IPS-11a (cell line): ENCODE measurements around the gene RPUSD2.
"Not testable (repeated sequence)": the region's sequence is repeated elsewhere in the genome, so short reads cannot be mapped to it uniquely, and the experiment has no call there.

ENCODE experiments used
- H3K4me3 ChIP-seq: one replicate; pipeline ENCODE4 v1.5.1; 2013; ENCODE audit warnings: low read depth, low read length, control low read depth

The RPUSD2 gene

DNA sequence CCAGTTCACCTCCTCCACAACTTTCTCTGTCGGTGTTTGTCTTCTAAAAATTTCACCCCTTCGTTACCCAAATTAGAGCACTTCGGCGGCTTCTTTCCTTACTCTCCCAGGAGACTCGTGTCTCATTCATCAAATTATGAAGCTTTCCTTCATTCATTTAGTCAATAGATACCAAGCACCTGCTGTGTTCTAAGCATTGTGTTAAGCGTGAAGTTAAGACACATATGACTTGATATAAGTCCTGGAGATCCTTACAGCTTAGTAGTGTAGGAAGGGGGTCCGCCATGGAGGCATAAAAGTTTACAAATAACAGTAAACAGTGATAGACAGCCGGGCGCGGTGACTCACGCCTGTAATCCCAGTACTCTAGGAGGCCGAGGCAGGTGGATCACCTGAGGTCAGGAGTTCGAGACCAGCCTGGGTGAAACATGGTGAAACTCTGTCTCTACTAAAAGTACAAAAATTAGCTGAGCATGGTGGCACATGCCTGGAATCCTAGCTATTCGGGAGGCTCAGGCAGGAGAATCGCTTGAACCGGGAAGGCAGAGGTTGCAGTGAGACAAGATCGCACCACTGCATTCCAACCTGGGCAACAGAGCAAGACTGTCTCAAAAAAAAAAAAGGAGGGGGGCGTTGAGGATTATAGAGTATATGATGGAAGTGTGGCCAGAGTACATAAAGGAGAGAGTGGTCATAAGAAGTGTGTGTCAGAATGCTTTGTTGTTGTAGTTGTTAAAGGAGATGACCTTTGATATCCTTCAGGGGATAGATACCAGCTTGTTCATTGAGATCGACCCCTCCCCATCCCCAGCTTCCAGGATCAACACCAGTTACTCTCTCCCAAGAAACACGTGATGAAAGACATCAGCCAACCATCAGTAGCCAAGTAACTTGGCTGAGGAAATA, 3.5 kb upstream of the RPUSD2 start:
- H3K4me3 ChIP-seq = no peak overlapping the region

DNA sequence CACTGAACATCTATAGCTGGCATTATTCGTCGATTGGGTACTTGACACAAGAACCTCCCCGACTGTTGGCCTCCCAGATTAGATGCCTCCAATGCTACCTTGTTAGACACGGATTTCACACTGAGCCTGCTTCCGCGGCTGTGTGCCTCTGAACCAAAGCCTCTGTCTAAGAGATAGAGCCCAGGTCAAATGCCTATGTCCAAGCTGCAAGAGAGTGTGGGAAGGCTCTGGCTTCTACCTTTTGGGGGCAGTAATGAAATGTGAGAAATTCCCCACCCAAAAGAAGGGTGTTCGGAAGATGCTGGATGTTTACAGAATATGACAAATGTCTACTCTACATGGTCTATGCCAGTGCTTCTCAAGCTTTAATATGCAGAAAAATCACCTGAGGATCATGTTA, 2.0 kb upstream of the RPUSD2 start:
- H3K4me3 ChIP-seq = no peak overlapping the region

DNA sequence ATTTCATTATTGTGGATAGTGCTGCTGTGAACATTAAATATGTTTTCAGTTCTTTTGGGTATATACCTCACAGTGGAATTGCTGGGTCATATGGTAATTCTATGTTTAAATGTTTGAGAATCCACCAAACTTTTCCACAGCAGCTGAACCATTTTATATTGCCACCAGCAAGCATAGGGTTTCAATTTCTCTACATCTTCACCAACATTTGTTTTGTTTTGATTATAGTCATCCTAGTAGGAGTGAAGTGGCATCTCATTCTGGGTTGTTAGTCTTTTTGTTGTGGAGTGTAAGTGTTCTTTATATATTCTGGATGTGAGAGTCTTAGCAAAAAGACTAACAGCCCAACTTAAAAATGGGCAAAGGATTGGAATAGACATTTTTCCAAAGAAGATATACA, 6.0 kb downstream of the RPUSD2 start:
- H3K4me3 ChIP-seq = no peak overlapping the region

DNA sequence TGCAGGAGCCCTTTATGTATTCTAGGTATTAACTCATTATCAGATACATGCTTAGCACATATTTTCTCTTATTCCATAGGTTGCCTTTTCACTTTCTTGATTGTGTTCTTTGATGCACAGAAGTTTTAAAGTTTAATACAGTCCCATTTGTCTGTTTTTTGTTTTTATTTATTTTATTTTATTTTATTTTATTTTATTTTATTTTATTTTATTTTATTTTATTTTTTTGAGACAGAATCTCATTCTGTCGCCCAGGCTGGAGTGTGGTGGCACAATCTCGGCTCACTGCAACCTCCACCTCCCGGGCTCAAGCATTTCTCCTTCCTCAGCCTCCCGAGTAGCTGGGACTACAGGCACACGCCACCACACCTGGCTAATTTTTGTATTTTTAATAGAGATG, 7.8 kb downstream of the RPUSD2 start:
- H3K4me3 ChIP-seq = not testable (repeated sequence)

DNA sequence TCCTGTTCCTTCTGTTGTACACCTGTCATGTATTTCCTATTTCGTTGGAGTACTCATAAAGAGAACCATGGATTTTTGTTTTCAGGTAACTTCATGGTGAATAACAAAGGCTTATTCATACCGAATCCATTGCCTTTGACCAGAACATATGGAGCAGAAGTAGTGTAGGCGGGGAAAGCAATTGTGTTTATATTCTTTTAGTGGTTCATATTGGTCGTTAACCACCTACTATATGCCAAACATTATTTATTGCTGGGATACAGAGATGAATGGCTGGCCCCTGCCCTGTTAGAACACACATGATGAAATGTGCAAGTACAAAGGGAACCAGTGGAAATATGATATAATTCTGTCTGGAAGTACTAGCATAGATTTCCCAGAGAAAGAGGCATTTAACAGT, 9.8 kb downstream of the RPUSD2 start:
- H3K4me3 ChIP-seq = no peak overlapping the region

DNA sequence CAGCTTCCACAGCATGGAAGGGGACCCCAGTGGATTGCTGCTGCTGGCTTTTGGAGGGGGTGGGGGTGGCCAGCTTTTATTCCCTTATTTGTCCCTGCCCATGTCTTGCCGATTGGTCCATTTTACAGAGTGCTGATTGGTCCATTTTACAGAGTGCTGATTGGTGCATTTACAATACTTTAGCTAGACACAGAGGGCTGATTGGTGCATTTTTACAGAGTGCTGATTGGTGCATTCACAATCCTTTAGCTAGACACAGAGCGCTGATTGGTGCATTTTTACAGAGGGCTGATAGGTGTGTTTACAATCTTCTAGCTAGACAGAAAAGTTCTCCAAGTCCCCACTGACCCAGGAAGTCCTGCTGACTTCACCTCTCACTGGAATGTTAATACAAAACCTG, 12.7 kb downstream of the RPUSD2 start:
- H3K4me3 ChIP-seq = not testable (repeated sequence)

DNA sequence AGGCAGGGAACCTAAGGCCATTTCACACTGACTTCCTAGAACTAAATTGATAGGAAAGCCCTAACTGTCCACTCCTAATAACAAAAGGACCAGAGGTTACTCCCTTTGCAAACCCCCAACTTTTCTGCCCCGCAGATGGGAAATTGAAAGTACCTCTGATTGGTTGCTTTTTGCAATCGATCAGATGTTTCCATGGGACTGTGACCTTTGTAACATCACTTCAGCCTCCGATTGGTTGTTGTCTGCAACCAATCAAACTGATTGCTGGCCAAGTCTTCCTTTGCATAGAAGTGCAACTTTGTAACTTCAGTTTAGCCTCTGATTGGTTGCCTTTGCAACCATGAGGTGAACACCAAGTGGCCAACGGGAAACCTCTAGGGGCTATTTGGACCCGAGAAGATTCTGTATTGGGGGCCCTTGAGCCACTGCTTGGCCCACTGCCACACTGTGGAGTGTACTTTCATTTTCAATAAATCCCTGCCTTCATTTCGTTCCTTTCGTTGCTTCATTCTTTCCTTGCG, 13.7 kb downstream of the RPUSD2 start:
- no peak overlapping the region for H3K4me3 ChIP-seq

DNA sequence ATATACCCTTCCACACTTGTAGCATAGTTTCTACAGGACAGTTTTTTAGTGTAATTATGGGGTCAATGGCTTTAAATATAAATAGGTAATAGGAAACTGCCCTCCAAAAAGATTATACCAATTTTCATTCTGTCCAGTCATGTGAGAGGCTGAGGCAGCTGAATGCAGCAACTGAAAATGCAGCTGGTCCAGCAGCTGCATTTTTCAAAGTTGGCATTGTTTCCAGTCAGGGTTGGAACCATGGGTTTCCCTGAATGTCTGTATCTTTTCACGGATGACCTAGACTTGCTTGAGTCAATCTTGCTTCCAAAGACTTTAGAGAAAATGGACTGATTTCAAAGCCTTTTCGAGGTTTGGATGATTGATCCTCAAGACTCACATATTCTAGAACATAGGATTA, 15.1 kb downstream of the RPUSD2 start:
- H3K4me3 ChIP-seq = no peak overlapping the region

DNA sequence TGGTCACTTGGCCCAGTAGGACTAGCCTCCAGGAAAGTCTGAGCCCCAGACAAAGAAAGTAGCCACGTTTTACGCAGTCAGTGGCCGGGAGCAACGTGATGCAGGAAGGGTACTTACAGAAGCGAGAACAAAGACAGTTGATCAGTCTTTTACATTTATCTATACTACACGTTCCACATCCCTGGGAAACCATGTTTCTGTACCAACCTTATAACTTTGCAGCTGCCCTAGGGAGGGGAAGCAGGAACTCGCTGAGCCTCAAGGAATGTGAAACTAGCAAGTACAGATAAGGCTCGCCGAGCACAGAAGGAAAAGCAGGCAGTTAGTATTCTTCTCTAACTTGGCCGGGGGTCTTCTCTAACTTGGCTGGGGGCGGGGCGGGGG, 21.6 kb downstream of the RPUSD2 start:
- no peak overlapping the region for H3K4me3 ChIP-seq

DNA sequence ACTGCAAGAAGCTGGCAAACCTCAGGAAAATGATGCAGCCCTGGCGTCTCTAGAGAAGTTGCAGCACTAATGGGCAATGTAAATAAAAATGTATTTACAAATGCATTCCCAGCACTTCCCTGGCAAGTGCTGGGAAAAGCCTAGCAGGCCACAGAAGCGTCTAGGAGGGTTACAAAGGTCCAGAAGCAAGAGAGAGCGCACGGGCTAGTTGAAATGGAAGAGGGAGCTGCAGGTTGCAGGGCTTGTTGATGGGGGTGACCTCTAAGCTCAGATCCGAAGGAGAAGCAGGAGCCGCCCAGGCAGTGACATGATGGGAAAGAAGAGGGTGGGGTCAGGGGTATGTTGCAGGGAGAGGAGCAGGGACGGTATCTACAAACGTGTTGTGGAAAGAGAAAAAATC, 22.3 kb downstream of the RPUSD2 start:
- no peak overlapping the region for H3K4me3 ChIP-seq

DNA sequence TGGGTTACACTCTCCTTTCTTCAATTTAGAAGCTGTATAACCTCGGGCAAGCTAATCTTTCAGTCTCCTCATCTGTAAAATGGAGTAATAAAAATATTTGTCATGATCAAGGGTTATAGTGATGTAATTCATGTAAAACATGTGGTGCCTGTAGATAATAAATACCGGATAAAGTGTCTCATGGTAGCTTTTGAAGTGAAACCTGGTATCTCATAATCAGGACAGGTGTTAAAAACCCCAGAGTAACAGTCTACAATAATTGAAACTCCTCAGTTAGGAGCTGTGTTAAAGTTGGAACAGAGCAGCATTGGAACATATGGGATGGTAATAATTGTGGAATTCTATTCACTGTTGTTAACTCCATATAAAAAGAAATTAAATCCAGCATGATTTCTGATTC, 24.1 kb downstream of the RPUSD2 start:
- H3K4me3 ChIP-seq = no peak overlapping the region

DNA sequence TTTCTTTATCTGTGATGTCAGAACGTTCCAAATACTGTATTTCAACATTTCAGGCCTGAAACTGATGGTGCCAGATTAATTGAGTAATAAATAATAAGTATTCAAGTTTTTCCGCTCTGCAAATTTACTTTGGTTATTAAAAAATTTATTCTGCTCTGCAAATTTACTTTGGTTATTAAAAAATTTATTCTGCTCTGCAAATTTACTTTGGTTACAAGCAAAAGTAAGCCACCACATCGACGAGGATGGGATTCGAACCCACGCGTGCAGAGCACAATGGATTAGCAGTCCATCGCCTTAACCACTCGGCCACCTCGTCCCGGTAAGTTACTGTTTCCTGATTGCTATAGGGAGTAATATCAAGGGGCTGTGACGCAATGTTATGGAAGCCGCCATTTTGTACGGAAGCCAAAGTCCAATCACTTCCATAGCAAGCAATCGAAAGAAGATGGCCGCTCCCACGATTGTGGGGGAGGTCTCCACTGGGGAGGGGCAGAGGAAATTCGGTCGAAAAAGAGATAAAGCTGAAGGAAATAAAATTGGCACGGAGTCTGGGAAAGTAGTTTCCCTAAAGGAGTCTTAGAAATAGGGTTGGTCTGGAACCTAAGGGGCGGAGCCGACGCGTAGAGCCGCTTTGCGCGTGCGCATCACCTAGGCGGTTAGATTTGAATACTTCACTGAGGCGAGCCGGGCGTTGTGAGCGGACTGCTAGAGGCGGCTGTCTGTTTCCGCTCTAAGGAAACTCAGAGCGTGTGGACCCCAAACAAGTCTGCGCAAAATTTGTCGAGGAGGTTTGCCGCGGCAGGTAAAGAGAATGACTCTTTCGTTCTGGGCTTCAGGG, 24.7 kb downstream of the RPUSD2 start, which contains the start of gene KNL1:
Gene KNL1, plus strand, starts transcription at position 662 of the 841 bp plus-strand sequence. CDS start 8,683 bp downstream, outside the sequence.
- H3K4me3 ChIP-seq = peak within 1 kb of the TSS; percentile 92

DNA sequence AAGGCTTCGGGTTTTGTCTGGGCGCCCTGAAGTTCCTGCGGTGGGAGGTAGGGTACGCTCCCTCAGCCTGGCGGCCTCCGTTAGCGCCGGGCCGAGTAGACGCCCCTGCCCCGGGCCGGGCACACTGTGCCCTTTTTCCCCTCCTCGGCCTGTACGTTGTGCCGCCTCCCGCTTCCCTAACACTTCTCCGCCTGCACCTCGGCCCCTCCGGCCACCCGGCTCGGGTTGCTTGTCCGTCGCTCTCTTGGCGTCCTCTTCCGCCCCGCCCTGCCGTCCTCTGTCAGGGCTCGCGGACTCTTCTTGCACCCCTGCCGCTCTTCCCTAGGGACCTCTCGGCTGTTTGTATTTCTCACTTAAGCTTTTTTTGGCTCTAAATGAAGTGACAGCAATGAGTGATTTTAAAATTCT, 25.3 kb downstream of the RPUSD2 start:
- H3K4me3 ChIP-seq = peak overlapping the region; percentile 92

DNA sequence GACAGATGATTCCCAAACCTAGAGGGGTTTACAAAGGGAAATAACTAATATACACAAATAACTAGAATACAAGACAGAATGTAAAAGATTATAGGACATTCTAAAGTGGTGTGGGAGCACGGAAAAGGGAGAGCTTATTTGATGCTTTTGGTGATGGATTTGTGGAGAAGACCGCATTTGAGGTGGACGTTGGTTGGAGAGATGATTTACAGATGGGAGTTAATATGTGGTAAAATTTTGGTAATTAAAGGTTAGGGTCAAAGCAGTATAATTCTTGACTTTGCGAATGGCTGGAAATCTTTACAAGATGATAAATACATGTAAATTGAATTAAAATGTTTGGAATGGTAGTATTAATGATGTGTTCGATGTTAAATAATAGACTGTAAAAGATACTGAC, 26.1 kb downstream of the RPUSD2 start:
- peak overlapping the region; percentile 92 for H3K4me3 ChIP-seq

DNA sequence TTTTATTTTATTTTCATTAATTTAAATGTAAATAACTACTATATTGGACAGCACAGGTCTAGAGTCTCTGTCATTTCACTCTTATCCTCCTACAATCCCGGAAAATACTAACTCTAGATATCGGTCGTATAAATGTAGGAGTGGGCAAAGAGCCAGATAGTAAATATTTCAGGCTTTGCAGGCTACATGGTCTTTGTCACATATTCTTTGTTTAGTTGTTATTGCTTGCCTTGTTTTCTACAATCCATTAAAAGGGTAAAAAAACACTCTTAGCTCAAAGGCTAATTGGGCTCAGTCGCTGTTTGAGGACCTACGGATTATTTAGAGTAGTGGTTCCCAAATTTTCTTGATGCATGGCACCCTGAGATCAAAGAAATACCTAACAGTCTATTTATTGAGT, 26.7 kb downstream of the RPUSD2 start:
- no peak overlapping the region for H3K4me3 ChIP-seq

DNA sequence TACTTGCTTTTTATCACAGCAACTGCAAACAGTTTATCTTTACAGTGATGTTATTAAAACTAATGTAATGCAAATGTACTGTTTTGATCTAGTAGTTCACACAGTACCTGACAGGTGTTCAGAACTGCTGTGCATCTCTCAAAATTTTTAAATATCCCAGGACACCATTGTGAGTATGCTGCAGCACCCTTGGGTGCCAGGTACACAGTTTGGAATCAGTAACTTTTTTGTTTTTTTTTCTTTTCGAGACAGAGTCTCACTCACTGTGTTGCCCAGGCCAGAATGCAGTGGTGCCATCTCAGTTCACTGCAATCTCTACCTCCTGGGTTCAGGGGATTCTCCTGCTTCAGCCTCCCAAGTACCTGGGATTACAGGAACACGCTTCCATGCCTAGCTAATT, 27.9 kb downstream of the RPUSD2 start:
- no peak overlapping the region for H3K4me3 ChIP-seq

DNA sequence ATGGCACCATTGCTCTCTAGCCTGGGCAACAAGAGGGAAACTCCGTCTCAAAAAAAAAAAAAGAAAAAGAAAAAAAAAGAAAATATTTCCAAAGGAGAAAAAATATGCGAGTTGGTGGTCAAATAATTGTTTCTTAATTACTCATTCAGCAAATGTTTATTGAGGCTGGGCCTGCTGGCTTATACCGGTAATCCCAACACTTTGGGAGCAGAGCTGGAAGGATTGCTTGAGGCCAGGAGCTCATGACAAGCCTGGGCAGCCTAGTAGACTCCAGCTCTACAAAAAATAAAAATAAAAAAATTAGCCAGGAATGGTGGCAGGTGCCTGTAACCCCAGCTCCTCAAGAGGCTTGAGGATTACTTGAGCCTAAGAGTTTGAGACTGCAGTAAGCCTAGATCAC, 29.0 kb downstream of the RPUSD2 start:
- H3K4me3 ChIP-seq = no peak overlapping the region

DNA sequence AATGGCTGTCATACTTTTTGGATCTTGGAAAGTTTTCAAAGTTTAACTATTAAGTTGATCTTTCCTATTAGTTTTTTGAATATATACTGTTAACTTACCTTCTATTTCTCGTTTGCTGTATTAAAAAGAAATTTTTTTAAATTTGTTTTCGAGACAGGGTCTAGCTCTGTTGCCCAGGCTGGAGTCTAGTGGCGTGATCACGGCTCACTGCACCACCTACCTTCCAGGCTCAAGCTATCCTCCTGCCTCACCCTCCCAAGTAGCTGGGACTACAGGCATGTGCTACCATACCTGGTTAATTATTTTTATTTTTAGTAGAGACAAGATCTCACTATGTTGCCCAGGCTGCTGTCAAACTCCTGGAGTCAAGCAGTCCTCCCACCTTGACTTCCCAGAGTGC, 29.6 kb downstream of the RPUSD2 start:
- H3K4me3 ChIP-seq = no peak overlapping the region

DNA sequence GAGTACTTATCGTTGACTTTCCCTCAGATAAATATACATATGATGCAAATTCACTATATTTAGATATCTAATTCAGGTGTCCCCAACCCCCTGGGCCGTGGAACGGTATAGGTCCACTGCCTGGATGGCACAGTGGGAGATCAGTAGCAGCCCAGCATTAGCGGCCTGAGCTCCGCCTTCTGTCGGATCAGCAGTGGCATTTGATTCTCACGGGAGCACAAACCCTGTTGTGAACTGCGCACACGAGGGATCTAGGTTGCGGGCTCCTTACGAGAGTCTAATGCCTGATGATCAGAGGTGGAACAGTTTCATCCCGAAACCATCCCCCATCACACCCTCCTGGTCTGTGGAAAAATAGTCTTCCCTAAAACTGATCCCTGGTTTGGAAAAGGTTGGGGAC, 31.9 kb downstream of the RPUSD2 start:
- no peak overlapping the region for H3K4me3 ChIP-seq

DNA sequence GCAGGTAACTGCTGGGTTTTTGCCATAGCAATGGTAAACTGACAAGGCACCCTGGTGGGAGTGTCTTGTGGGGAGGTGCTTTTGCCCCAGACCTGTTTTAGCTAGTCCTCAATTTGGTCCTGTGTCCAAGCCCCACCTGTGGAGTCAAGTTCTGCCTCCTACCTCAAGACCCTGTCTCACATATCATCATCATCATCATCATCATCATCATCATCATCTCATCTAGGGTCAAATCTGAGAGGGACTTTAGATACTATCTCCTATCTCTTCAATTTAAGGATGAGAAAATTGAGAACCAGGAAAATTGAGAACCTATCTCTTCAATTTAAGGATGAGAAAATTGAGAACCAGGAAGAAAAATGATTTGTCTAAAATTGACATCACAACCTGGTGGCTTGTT, 34.8 kb downstream of the RPUSD2 start:
- H3K4me3 ChIP-seq = no peak overlapping the region

DNA sequence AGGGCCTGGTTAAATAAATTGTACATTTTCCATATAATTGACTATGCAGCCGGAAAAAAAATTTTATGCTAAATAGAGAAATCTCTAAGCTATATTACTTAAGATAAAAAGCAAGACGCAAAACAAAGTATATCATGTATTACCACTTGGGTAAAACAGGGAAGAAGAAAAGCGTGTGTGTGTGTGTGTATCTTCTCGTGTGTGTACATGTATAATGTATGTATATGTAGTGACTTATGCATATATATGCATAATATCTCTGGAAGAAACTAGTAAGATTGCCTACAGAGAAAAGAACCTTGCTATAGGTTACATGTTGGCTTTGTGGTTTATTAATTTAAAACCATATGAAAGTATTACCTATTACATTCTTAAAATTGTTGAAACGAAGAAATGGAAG, 44.0 kb downstream of the RPUSD2 start:
- H3K4me3 ChIP-seq = no peak overlapping the region

DNA sequence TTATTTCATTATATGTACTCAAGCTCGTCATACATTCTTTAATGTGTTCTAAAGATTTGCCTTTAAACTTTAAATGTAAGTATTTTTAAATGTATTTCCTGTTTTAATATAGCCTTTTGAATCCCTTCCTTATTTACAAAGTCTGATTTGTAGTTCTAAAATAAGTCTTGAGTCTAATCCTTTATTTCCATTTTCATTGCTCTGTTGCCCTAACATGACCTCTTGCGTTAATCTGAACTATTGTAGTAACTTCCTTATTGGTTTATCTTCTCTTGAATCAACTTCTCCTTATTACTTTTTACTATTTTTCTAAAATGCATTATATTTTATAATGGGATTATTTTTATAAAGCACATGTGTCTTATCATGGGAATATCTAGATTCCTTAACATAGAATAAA, 48.9 kb downstream of the RPUSD2 start:
- H3K4me3 ChIP-seq = no peak overlapping the region
